H9 (cell line): ENCODE measurements around the gene NPRL2. TPM values are rescaled to one million over a fixed set of nuclear protein-coding genes. Genes with fewer than 3 reads are reported as not detected.

Experiments used
- DNase-seq: peaks from one replicate; pipeline ENCODE4 v3.0.0-alpha.2; 2017
- H2AFZ ChIP-seq: one replicate; pipeline ENCODE4 v1.6.1; 2013; ENCODE audit warnings: mild to moderate bottlenecking, low read length, control low read depth, moderate library complexity
- H2AK5ac ChIP-seq: 2 replicates; pipeline ENCODE4 v1.6.1; 2013; ENCODE audit warnings: low read length, control low read depth, mixed read lengths; ENCODE audit not compliant: insufficient read length
- H2BK120ac ChIP-seq: one replicate; pipeline ENCODE4 v1.6.1; 2013; ENCODE audit warnings: low read depth, mild to moderate bottlenecking, low read length, control low read depth, inconsistent platforms; ENCODE audit not compliant: poor library complexity, severe bottlenecking
- H2BK12ac ChIP-seq: 2 replicates; pipeline ENCODE4 v1.6.1; 2013; ENCODE audit warnings: low read length, control low read depth, mixed read lengths, low read depth; ENCODE audit not compliant: insufficient read length
- H2BK15ac ChIP-seq: 2 replicates; pipeline ENCODE4 v1.6.1; 2013; ENCODE audit warnings: low read depth, low read length, control low read depth
- H2BK20ac ChIP-seq: one replicate; pipeline ENCODE4 v1.6.1; 2013; ENCODE audit warnings: low read depth, mild to moderate bottlenecking, low read length, control low read depth, inconsistent platforms; ENCODE audit not compliant: poor library complexity, severe bottlenecking
- H2BK5ac ChIP-seq: 2 replicates; pipeline ENCODE4 v1.6.1; 2013; ENCODE audit warnings: low read length, control low read depth, mixed read lengths; ENCODE audit not compliant: insufficient read length
- H3K14ac ChIP-seq: 2 replicates; pipeline ENCODE4 v1.6.1; 2013; ENCODE audit warnings: low read length, control low read depth; ENCODE audit not compliant: insufficient read depth
- H3K18ac ChIP-seq: 2 replicates; pipeline ENCODE4 v1.6.1; 2013; ENCODE audit warnings: low read depth, mild to moderate bottlenecking, mixed read lengths, low read length, control low read depth; ENCODE audit not compliant: insufficient read length
- H3K23ac ChIP-seq: 2 replicates; pipeline ENCODE4 v1.6.1; 2013; ENCODE audit warnings: low read length, control low read depth, mixed read lengths, low read depth; ENCODE audit not compliant: insufficient read length
- H3K23me2 ChIP-seq: 2 replicates; pipeline ENCODE4 v1.6.1; 2013; ENCODE audit warnings: low read depth, mild to moderate bottlenecking, mixed read lengths, low read length, control low read depth; ENCODE audit not compliant: insufficient read length, poor library complexity, severe bottlenecking
- H3K27ac ChIP-seq: 2 replicates; pipeline ENCODE4 v1.5.1; 2013; ENCODE audit warnings: low read length, control low read depth, mixed read lengths, low read depth; ENCODE audit not compliant: insufficient read length
- H3K27me3 ChIP-seq: 2 replicates; pipeline ENCODE4 v1.6.1; 2013; ENCODE audit warnings: low read length, control low read depth, inconsistent platforms; ENCODE audit not compliant: insufficient read depth
- H3K4ac ChIP-seq: 2 replicates; pipeline ENCODE4 v1.6.1; 2013; ENCODE audit warnings: low read depth, mild to moderate bottlenecking, control low read depth, inconsistent platforms, low read length, moderate library complexity
- H3K4me1 ChIP-seq: 2 replicates; pipeline ENCODE4 v1.6.1; 2013; ENCODE audit warnings: low read length, control low read depth, inconsistent platforms; ENCODE audit not compliant: insufficient read depth
- H3K4me2 ChIP-seq: 2 replicates; pipeline ENCODE4 v1.6.1; 2013; ENCODE audit warnings: low read length, control low read depth, mixed read lengths; ENCODE audit not compliant: insufficient read length, insufficient read depth
- H3K56ac ChIP-seq: 2 replicates; pipeline ENCODE4 v1.6.1; 2013; ENCODE audit warnings: low read depth, mild to moderate bottlenecking, mixed read lengths, low read length, control low read depth; ENCODE audit not compliant: insufficient read length
- H3K79me1 ChIP-seq: 2 replicates; pipeline ENCODE4 v1.6.1; 2013; ENCODE audit warnings: low read depth, mild to moderate bottlenecking, moderate library complexity, low read length, control low read depth, inconsistent platforms; ENCODE audit not compliant: insufficient read depth, poor library complexity, severe bottlenecking
- H3K79me2 ChIP-seq: 2 replicates; pipeline ENCODE4 v1.6.1; 2013; ENCODE audit warnings: low read length, control low read depth, inconsistent platforms; ENCODE audit not compliant: insufficient read depth
- H3K9ac ChIP-seq: 2 replicates; pipeline ENCODE4 v1.6.1; 2013; ENCODE audit warnings: low read length, control low read depth, mixed read lengths; ENCODE audit not compliant: insufficient read length; ENCODE audit errors: extremely low read depth
- H3K9me3 ChIP-seq: one replicate; pipeline ENCODE4 v1.6.1; 2013; ENCODE audit warnings: low read depth, low read length, inconsistent platforms; ENCODE audit not compliant: control insufficient read depth
- H3T11ph ChIP-seq: one replicate; pipeline ENCODE4 v1.6.1; 2013; ENCODE audit warnings: mild to moderate bottlenecking, low read length, control low read depth, inconsistent platforms
- H4K20me1 ChIP-seq: one replicate; pipeline ENCODE4 v1.6.1; 2013; ENCODE audit not compliant: control insufficient read depth, insufficient read length, insufficient read depth
- H4K5ac ChIP-seq: 2 replicates; pipeline ENCODE4 v1.6.1; 2013; ENCODE audit warnings: low read depth, mild to moderate bottlenecking, mixed read lengths, low read length, control low read depth; ENCODE audit not compliant: insufficient read length
- H4K8ac ChIP-seq: replicated peaks from 2 replicates; pipeline ENCODE4 v1.6.1; 2013; ENCODE audit warnings: low read length, control low read depth, mixed read lengths, low read depth; ENCODE audit not compliant: insufficient read length
- H4K91ac ChIP-seq: 2 replicates; pipeline ENCODE4 v1.6.1; 2013; ENCODE audit warnings: low read depth, mild to moderate bottlenecking, moderate library complexity, mixed read lengths, low read length, control low read depth; ENCODE audit not compliant: insufficient read length
- H3K27ac Mint-ChIP-seq, 3 experiments: 2 replicates in 2 of 3; 3 replicates in 1 of 3; pipeline ENCODE4 v1.8.0; 2020 to 2021; ENCODE audit warnings: mixed read lengths in 3 of 3, mild to moderate bottlenecking in 1 of 3, moderate library complexity in 1 of 3
- H3K27me3 Mint-ChIP-seq: 2 replicates; pipeline ENCODE4 v1.8.0; 2021; ENCODE audit warnings: low read depth, mild to moderate bottlenecking, moderate library complexity, mixed read lengths
- H3K36me3 Mint-ChIP-seq, 3 experiments: 2 replicates in 2 of 3; 3 replicates in 1 of 3; pipeline ENCODE4 v1.8.0; 2020 to 2021; ENCODE audit warnings: low read depth in 3 of 3, mixed read lengths in 3 of 3; ENCODE audit not compliant: insufficient read depth in 1 of 3
- H3K4me1 Mint-ChIP-seq, 2 experiments: 2 replicates each; pipeline ENCODE4 v1.8.0; 2020; ENCODE audit warnings: mixed read lengths in 2 of 2
- H3K4me3 Mint-ChIP-seq, 2 experiments: 2 replicates in 1 of 2; 3 replicates in 1 of 2; pipeline ENCODE4 v1.8.0; 2020 to 2021; ENCODE audit warnings: mild to moderate bottlenecking in 2 of 2, mixed read lengths in 2 of 2, moderate library complexity in 1 of 2
- H3K9me3 Mint-ChIP-seq, 2 experiments: 2 replicates in 1 of 2; 3 replicates in 1 of 2; pipeline ENCODE4 v1.8.0; 2020; ENCODE audit warnings: mild to moderate bottlenecking in 2 of 2, mixed read lengths in 2 of 2, moderate library complexity in 1 of 2
- CTCF ChIP-seq: fragments of 200-600 bp; sonication (generic); conservative IDR thresholded peaks from 3 replicates; pipeline ENCODE4 v1.8.0; 2021; ENCODE audit warnings: antibody characterized with exemption, mild to moderate bottlenecking
- WGBS: extraction: QIAGEN DNeasy Blood & Tissue Kit; methylation state at CpG from one replicate; pipeline ENCODE4 v1.1.7; 2013; ENCODE audit warnings: missing lambda C conversion rate, low lambda C conversion rate, mixed read lengths; ENCODE audit not compliant: insufficient read length; ENCODE audit errors: extremely low coverage; 5-methylcytosine and 5-hydroxymethylcytosine counted together
- total RNA-seq: library from RNA; stranded (reverse); gene quantifications from 2 replicates; pipeline ENCODE4 v1.2.1, GENCODE V29; 2021

Gene NPRL2
- total RNA-seq, 1 experiment from 2014 or later, result 23.4 TPM

DNA sequence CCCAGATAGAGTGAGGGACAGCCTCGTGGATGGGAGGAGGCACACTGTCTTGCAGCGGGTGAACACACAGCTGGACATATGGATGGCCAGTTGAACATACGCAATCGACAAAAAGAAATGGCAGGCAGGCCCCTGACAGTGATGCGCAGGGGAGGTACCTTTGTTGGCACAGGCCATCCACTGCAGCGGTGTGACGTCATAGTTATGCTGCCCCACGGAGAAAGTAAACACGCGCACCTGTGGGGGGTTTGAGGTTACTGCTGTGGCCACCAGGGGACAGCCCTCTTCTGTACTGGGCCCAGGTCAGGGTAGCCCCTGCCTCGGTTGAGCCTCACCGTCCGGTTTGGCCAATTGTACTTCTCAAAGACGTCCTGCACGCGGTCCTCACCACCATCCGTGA, 28.2 kb upstream of the NPRL2 start:
- no peak overlapping the region for H3T11ph ChIP-seq
- H3K23ac ChIP-seq, result no peak overlapping the region
- peaks cover 9 to 32% of the 10 kb centered on the region in 2 experiments; a peak in 3 of 4 replicates for H3K4me1 Mint-ChIP-seq
- H3K4me3 Mint-ChIP-seq, result no peak overlapping the region
- no peaks in the 10 kb centered on the region for H3K23me2 ChIP-seq
- no peak overlapping the region for H2AK5ac ChIP-seq
- no peaks in the 10 kb centered on the region for H3K9me3 ChIP-seq
- H2AFZ ChIP-seq, result no peak overlapping the region
- H2BK12ac ChIP-seq, result no peak overlapping the region
- TF ChIP-seq CTCF, result no peak
- H3K79me2 ChIP-seq, result no peaks in the 10 kb centered on the region
- H2BK5ac ChIP-seq, result no peak overlapping the region
- no peaks in the 10 kb centered on the region for H3K79me1 ChIP-seq
- no peak overlapping the region for H3K14ac ChIP-seq
- no peak overlapping the region for H4K5ac ChIP-seq
- H3K9ac ChIP-seq, result no peak overlapping the region
- H2BK120ac ChIP-seq, result no peak overlapping the region
- H3K56ac ChIP-seq, result no peak overlapping the region
- peaks cover 0 to 4% (median 0%) of the 10 kb centered on the region in 3 experiments; a peak in 1 of 7 replicates for H3K36me3 Mint-ChIP-seq
- peak overlapping the region in 1 of 3 experiments; percentile 68; a peak in 2 of 7 replicates for H3K27ac Mint-ChIP-seq
- no peak overlapping the region for H3K18ac ChIP-seq
- no peak overlapping the region for H3K27ac ChIP-seq
- H4K8ac ChIP-seq, result no peak overlapping the region
- WGBS, result no CpG with 5 or more reads among the region's 17 CpGs
- H2BK20ac ChIP-seq, result no peak overlapping the region
- H3K27me3 Mint-ChIP-seq, result peaks cover 5% of the 10 kb centered on the region
- H3K4me2 ChIP-seq, result no peak overlapping the region
- peaks cover 2% of the 10 kb centered on the region for H4K20me1 ChIP-seq
- H3K9me3 Mint-ChIP-seq, result no peaks in the 10 kb centered on the region
- H3K27me3 ChIP-seq, result no peaks in the 10 kb centered on the region
- H2BK15ac ChIP-seq, result no peak overlapping the region
- DNase-seq, result no peak
- H3K4me1 ChIP-seq, result no peaks in the 10 kb centered on the region
- no peak overlapping the region for H4K91ac ChIP-seq
- no peak overlapping the region for H3K4ac ChIP-seq
